Activated CD4-positive, alpha-beta T cell treated with anti-CD3 and anti-CD28 coated beads for 36 hours (primary cell): ENCODE results near the gene ZNF253. TPM values are rescaled to one million over a fixed set of nuclear protein-coding genes. Genes with fewer than 3 reads are reported as not detected.
"Not testable (repeated sequence)": the region's sequence is repeated elsewhere in the genome, so short reads cannot be mapped to it uniquely, and the experiment has no call there.

Experiments
- ATAC-seq: fragments of 200-7000 bp; cut with Tn5 transposase; one replicate; pipeline ENCODE4 v1.10.0; 2021; ENCODE audit warnings: mild to moderate bottlenecking, moderate library complexity
- CTCF ChIA-PET: fragments of 350-600 bp; sonication (Branson Sonifier 250); formaldehyde crosslinking; loops from one replicate; lab custom pipeline; 2021; ENCODE audit warnings: antibody characterized with exemption; lab: Charles Lee
- POLR2A ChIA-PET: fragments of 350-600 bp; sonication (Branson Sonifier 250); formaldehyde crosslinking; loops from one replicate; lab custom pipeline; 2021; ENCODE audit warnings: antibody characterized with exemption, inconsistent platforms; lab: Charles Lee
- DNase-seq: peaks from one replicate; pipeline ENCODE4 v3.0.0-alpha.2; 2020
- H3K27ac Mint-ChIP-seq: one replicate; pipeline ENCODE4 v1.8.0; 2021; ENCODE audit warnings: mixed read lengths
- H3K27me3 Mint-ChIP-seq: one replicate; pipeline ENCODE4 v1.8.0; 2021; ENCODE audit warnings: mixed read lengths
- H3K36me3 Mint-ChIP-seq: one replicate; pipeline ENCODE4 v1.8.0; 2021; ENCODE audit warnings: low read depth, mixed read lengths
- H3K4me1 Mint-ChIP-seq: one replicate; pipeline ENCODE4 v1.8.0; 2021; ENCODE audit warnings: mixed read lengths
- H3K4me3 Mint-ChIP-seq: one replicate; pipeline ENCODE4 v1.8.0; 2021; ENCODE audit warnings: mild to moderate bottlenecking, moderate library complexity, mixed read lengths
- H3K9me3 Mint-ChIP-seq: one replicate; pipeline ENCODE4 v1.8.0; 2021; ENCODE audit warnings: low read depth, mixed read lengths
- intact Hi-C, 2 experiments: fragments of 100-400 bp; cut with DNase I in 1 of 2; cut with micrococcal nuclease in 1 of 2; formaldehyde crosslinking; loops; one replicate each; pipeline versions ENCODE4 v1.14.2 to v1.15.1; 2022 to 2024; cut with DNase I, micrococcal nuclease
- total RNA-seq, 2 experiments: library from RNA; stranded (reverse); gene quantifications; one replicate each; pipeline ENCODE4 v1.2.3, GENCODE V29; 2021

The ZNF253 gene
- 10 to 100 TPM; 16.1 to 25.1 TPM for total RNA-seq

DNA sequence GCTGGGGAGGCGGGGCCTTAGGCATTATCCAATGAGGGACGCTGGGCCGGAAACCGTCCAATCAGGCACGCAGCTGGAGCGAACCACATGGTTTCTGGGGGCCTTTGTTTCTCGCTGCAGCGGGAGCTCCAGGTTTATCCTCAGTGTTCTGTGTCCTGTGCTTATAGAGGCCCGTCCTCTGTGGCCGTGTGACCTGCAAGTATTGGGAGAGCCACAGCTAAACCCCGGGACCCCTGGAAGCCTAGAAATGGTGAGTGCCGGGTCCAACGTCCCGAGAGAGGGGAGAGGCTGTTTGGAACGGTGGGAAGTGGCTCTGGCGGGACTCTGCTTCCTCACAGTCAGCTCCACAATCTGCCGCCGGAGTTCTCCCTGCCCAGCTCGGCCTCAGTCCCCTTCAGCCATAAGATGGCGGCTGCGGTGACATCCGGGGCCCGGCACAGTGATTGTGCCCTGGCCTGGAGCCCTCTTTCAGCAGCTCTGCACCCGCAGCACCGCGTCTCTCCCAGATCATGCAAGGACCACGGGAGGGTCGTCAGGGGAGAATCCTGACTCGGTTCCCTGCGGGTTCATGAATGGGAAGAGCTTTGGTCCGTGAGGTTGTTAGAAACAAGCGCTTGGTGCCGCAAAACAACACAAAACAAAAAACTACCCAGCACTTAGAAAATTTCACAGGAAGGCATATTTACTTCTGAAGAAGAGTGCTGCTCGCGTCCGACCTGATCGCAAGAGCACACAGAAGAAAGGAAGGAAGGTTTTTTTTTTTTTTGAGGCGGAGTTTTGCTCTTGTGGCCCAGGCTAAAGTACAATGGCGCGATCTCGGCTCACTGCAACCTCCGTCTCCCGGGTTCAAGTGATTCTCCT is at the start of gene ZNF253:
TSS of gene ZNF253 (plus strand) at position 133 of the 861 bp plus-strand sequence. CDS start at position 248, 115 bp downstream.
- Mint-ChIP-seq H3K27me3 (no peaks in the 10 kb centered on the region), H3K4me1 (peaks cover 22% of the 10 kb centered on the region), H3K4me3 (peak within 1 kb of the TSS; percentile 88), H3K36me3 (peaks cover 15% of the 10 kb centered on the region), H3K9me3 (peaks cover 1% of the 10 kb centered on the region), H3K27ac (peak within 1 kb of the TSS; percentile 98)
- CTCF ChIA-PET = interaction anchor here (0.5 to 1.7 kb wide), 8 partner anchors 11 to 186 kb away, joined by 3 to 8 read pairs (median 3); partner anchors contain the start of genes ZNF14 and ZNF506
- intact Hi-C loops = loop anchor here (1.0 to 10.0 kb wide), 17 partner anchors 35 to 1159 kb away; partner anchors contain the start of genes ATP13A1 (in 2 of the 2), ZNF14 (in 2 of the 2), ZNF506 (in 2 of the 2) and ZNF101 (in 1 of the 2)
- DNase-seq = peak; percentile 98
- peak; percentile 93 for ATAC-seq
- POLR2A ChIA-PET = interaction anchor here (0.6 to 2.1 kb wide), 14 partner anchors 9 to 911 kb away, joined by 3 to 21 read pairs (median 4); partner anchors contain the start of genes ATP13A1, ZNF101, ZNF506 and ZNF66

DNA sequence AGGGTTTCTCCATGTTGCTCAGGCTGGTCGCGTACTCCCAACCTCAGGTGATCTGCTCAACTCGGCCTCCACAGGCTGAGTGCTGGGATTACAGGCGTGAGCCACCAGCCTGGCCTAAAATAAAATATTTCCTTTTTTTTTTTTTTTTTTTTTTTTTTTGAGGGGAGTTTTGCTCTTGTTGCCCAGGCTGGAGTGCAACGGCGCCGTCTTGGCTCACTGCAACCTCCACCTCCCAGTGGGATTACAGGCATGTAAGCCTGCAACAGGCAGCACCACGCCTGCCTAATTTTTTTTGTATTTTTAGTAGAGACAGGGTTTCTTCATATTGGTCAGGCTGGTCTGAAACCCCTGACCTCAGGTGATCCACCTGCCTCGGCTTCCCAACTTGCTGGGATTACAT is 49.0 kb upstream of the ZNF253 start:
- ChIA-PET POLR2A (interaction anchor here (1.0 to 1.9 kb wide), 5 partner anchors 39 to 153 kb away, joined by 3 to 8 read pairs (median 6); partner anchors contain the start of genes ZNF253 and ZNF93), CTCF (interaction anchor here (0.6 to 1.1 kb wide), 4 partner anchors 20 to 442 kb away, joined by 3 to 4 read pairs (median 3); no protein-coding TSS in a partner anchor)
- H3K9me3 Mint-ChIP-seq = peaks cover 19% of the 10 kb centered on the region
- ATAC-seq (no peak), DNase-seq (no peak)
- no peaks in the 10 kb centered on the region for H3K27me3 Mint-ChIP-seq
- peaks cover 85% of the 10 kb centered on the region for H3K36me3 Mint-ChIP-seq
- H3K4me3 Mint-ChIP-seq = peak overlapping the region; percentile 67
- H3K4me1 Mint-ChIP-seq = peaks cover 72% of the 10 kb centered on the region
- H3K27ac Mint-ChIP-seq = peak overlapping the region; percentile 97
- intact Hi-C loops = loop anchor here (1.0 to 5.0 kb wide), 8 partner anchors 40 to 1751 kb away; partner anchors contain the start of gene ZNF101 (in 2 of the 2)

DNA sequence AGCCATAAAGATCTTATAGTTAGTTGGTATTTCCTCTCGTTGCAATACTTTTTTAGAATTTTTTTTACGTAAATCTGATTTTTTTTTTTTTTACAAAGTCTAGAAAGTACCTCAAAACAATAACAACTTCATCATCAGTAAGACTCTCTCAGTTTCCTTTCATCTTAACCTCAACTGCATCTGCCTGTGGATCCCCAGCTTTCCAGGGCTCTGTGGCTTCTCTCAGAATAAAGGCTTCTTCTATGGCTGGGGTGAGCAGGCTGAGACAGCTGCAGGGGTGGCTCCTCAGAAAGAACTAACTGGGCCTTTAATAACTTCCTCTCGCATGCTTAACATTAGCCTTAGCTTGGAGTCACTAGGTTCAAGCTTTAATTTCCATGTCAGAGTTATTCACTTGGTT is 48.3 kb upstream of the ZNF253 start:
- ChIA-PET CTCF (interaction anchor here (0.9 to 1.1 kb wide), 2 partner anchors 21 to 41 kb away, joined by 3 read pairs; no protein-coding TSS in a partner anchor), POLR2A (interaction anchor here (0.6 to 1.9 kb wide), 7 partner anchors 39 to 153 kb away, joined by 3 to 8 read pairs (median 4); partner anchors contain the start of genes ZNF253 and ZNF93)
- DNase-seq (peak; percentile 84), ATAC-seq (peak; percentile 64)
- H3K27ac Mint-ChIP-seq = peak overlapping the region; percentile 97
- intact Hi-C loops = loop anchor here (1.0 to 5.0 kb wide), 8 partner anchors 41 to 1750 kb away; partner anchors contain the start of gene ZNF101 (in 2 of the 2)
- peak overlapping the region; percentile 67 for H3K4me3 Mint-ChIP-seq
- H3K27me3 Mint-ChIP-seq = no peaks in the 10 kb centered on the region
- peaks cover 78% of the 10 kb centered on the region for H3K36me3 Mint-ChIP-seq
- H3K9me3 Mint-ChIP-seq = peaks cover 19% of the 10 kb centered on the region
- H3K4me1 Mint-ChIP-seq = peaks cover 68% of the 10 kb centered on the region

DNA sequence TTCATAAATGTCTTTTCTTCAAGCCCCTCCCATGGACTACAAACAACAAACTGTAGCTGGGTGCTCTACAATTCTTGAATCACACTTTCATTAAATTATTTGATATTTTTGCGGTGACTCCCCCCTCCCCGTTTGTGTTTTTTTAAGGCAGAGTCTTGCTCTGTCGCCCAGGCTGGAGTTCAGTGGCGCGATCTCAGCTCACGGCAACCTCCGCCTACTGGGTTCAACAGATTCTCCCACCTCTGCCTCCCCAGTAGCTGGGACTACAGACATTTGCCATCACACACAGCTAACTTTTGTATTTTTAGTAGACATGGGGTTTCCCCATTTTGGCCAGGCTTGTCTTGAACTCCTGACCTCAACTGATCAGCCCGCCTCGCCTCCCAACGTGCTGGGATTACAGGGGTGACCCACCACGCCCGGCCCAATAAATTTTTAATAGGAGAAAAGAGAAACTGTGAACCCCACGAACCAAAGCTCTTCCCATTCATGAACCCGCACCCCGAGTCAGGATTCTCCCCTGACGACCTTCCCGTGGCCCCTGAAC is 44.8 kb upstream of the ZNF253 start:
- peaks cover 11% of the 10 kb centered on the region for H3K9me3 Mint-ChIP-seq
- DNase-seq (peak; percentile 41), ATAC-seq (no peak)
- H3K4me3 Mint-ChIP-seq = peak overlapping the region; percentile 96
- peak overlapping the region; percentile 99 for H3K27ac Mint-ChIP-seq
- peaks cover 48% of the 10 kb centered on the region for H3K4me1 Mint-ChIP-seq
- ChIA-PET CTCF (interaction anchor here (0.5 to 2.4 kb wide), 5 partner anchors 10 to 153 kb away, joined by 3 to 11 read pairs (median 8); partner anchors contain the start of gene ZNF253), POLR2A (interaction anchor here (0.9 to 2.4 kb wide), 12 partner anchors 38 to 159 kb away, joined by 3 to 27 read pairs (median 5); partner anchors contain the start of genes ZNF101, ZNF14, ZNF253 and ZNF93)
- intact Hi-C loops = loop anchor here (1.0 to 2.0 kb wide), 7 partner anchors 45 to 157 kb away; partner anchors contain the start of genes ZNF101 (in 1 of the 2), ZNF14 (in 1 of the 2) and ZNF93 (in 1 of the 2)
- H3K27me3 Mint-ChIP-seq = no peaks in the 10 kb centered on the region
- H3K36me3 Mint-ChIP-seq = peaks cover 54% of the 10 kb centered on the region

DNA sequence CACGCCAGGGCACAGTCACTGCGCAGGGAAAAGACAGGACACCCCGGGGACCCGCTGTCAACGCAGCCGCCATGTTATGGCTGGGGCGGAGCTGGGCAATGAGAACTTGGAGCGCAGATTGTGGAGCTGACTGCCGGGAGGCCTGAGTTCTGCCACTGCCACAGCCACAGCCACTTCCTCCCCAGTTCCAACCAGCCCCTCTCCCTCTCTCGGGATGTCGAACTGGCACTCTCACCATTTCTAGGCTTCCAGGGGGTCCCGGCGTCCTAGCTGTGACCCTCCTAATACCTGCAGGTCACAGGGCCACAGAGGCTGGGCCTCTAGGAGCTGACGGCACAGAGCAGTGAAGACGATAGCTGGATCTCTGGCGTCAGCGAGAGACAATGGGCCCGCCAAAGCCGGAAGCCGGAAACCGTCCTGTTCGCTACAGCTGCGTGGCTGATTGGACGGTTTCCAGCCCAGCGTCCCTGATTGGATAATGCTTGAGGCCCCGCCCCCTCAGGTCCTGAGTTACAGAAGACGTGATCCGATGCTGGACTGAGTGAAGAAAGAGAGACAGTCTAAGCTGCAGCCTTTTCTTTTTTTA is 44.2 kb upstream of the ZNF253 start, which contains the start of gene ZNF506:
TSS of gene ZNF506 (minus strand) at position 385 of the 586 bp plus-strand sequence. CDS start at position 238, 147 bp downstream.
- H3K4me3 Mint-ChIP-seq = peak within 1 kb of the TSS; percentile 96
- intact Hi-C loops = loop anchor here (1.0 to 2.0 kb wide), 7 partner anchors 45 to 157 kb away; partner anchors contain the start of genes ZNF101 (in 1 of the 2), ZNF14 (in 1 of the 2) and ZNF93 (in 1 of the 2)
- peaks cover 48% of the 10 kb centered on the region for H3K36me3 Mint-ChIP-seq
- ChIA-PET CTCF (interaction anchor here (0.5 to 2.4 kb wide), 8 partner anchors 10 to 154 kb away, joined by 3 to 11 read pairs (median 4); partner anchors contain the start of gene ZNF253), POLR2A (interaction anchor here (0.6 to 2.4 kb wide), 22 partner anchors 9 to 1199 kb away, joined by 3 to 27 read pairs (median 4); partner anchors contain the start of genes ZNF101, ZNF14, ZNF253 and ZNF430)
- DNase-seq (peak; percentile 99), ATAC-seq (peak; percentile 88)
- peaks cover 15% of the 10 kb centered on the region for H3K9me3 Mint-ChIP-seq
- peaks cover 43% of the 10 kb centered on the region for H3K4me1 Mint-ChIP-seq
- H3K27me3 Mint-ChIP-seq = no peaks in the 10 kb centered on the region
- peak within 1 kb of the TSS; percentile 99 for H3K27ac Mint-ChIP-seq

DNA sequence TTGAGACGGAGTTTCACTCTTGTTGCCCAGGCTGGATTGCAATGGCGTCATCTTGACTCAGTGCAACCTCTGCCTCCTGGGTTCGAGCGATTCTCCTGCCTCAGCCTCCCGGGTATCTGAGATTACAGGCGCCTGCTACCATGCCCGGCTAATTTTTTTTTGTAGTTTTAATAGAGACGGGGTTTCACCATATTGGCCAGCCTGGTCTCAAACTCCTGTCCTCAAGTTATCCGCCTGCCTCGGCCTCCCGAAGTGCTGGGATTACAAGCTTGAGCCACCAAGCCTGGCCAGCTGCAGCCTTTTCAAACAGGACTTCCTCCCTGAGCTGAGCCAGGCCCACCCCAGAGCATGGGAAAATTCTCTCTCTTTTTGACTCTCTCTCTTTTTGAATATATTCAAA is 43.7 kb upstream of the ZNF253 start:
- not testable (repeated sequence) for ATAC-seq, H3K27me3 Mint-ChIP-seq
- intact Hi-C loops = loop anchor here (1.0 to 2.0 kb wide), 7 partner anchors 44 to 158 kb away; partner anchors contain the start of genes ZNF14 (in 2 of the 2), ZNF101 (in 1 of the 2) and ZNF93 (in 1 of the 2)
- Mint-ChIP-seq H3K4me3 (peak overlapping the region; percentile 96), H3K9me3 (peaks cover 18% of the 10 kb centered on the region), H3K36me3 (peaks cover 49% of the 10 kb centered on the region), H3K27ac (peak overlapping the region; percentile 99), H3K4me1 (peaks cover 39% of the 10 kb centered on the region)
- ChIA-PET CTCF (interaction anchor here (0.6 to 2.4 kb wide), 6 partner anchors 11 to 46 kb away, joined by 3 to 11 read pairs (median 6); partner anchors contain the start of gene ZNF253), POLR2A (interaction anchor here (0.6 to 2.4 kb wide), 19 partner anchors 9 to 1198 kb away, joined by 3 to 27 read pairs (median 4); partner anchors contain the start of genes ZNF14, ZNF253, ZNF430 and ZNF486)
- DNase-seq = peak; percentile 36

DNA sequence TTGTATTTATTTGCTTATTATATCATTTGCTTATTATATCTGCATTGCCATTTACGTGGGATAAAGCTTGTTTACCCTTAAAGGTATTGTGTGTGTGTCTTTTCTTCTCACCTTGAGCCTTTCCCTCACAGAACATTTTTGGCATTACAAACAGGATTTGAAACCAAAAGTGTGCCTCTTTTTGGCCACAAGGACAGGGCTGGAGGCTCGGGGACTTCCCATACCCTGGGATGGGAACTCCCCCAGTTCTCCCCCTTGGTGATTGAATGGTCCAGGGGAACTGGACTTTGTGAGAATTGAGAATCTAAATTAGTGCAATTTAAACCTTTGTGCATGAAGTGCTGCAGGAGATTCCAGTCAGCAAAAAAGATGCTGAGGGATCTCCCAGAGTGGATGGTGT is 41.8 kb upstream of the ZNF253 start:
- Mint-ChIP-seq H3K27ac (no peak overlapping the region), H3K36me3 (peaks cover 43% of the 10 kb centered on the region), H3K27me3 (no peaks in the 10 kb centered on the region), H3K9me3 (peaks cover 29% of the 10 kb centered on the region), H3K4me1 (peaks cover 24% of the 10 kb centered on the region), H3K4me3 (no peak overlapping the region)
- intact Hi-C loops = no loop called here
- ChIA-PET CTCF (interaction anchor here (0.9 kb wide), 1 partner anchor 36 kb away, joined by 3 read pairs; no protein-coding TSS in a partner anchor), POLR2A (interaction anchor here (0.6 kb wide), 1 partner anchor 174 kb away, joined by 3 read pairs; no protein-coding TSS in a partner anchor)
- ATAC-seq (no peak), DNase-seq (peak; percentile 20)

DNA sequence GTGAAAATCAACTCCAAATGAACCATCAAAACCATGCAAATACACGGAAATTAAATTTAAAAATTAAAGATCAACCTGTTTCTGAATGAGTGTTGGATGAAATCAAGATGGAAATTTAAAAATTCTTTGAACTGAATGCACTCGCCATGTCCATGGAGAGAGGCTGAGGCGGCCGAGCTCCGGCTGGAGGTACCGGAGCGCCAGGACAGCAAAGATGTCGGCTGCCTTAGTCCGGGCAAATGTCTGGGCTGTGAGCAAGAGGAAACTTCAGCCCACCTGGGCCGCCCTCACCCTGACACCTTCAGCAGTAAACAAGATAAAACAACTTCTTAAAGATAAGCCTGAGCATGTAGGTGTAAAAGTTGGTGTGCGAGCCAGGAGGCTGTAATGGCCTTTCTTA is 38.8 kb upstream of the ZNF253 start:
- POLR2A ChIA-PET = no interaction called here

DNA sequence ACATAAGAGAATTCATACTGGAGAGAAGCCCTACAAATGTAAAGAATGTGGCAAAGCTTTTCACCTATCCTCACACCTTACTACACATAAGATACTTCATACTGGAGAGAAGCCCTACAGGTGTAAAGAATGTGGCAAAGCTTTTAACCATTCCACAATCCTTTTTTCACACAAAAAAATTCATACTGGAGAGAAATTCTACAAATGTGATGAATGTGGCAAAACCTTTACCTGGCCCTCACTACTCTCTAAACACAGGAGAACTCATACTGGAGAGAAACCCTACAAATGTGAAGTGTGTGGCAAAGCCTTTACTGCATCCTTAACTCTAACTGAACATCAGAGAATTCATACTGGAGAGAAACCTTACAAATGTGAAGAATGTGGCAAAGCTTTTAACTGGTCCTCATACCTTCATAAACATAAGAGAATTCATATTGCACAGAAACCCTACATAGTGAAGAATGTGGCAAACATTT is 30.1 kb upstream of the ZNF253 start:
- Mint-ChIP-seq H3K27ac (no peak overlapping the region), H3K36me3 (peaks cover 36% of the 10 kb centered on the region), H3K4me3 (no peak overlapping the region), H3K9me3 (peaks cover 35% of the 10 kb centered on the region), H3K4me1 (no peaks in the 10 kb centered on the region), H3K27me3 (no peaks in the 10 kb centered on the region)
- intact Hi-C loops = loop anchor here in 1 of 2 experiments (5.0 kb wide), 2 partner anchors 97 to 123 kb away; no protein-coding TSS in a partner anchor
- ATAC-seq = no peak
- no peak for DNase-seq
- ChIA-PET POLR2A (no interaction called here), CTCF (interaction anchor here (1.0 kb wide), 1 partner anchor 25 kb away, joined by 3 read pairs; no protein-coding TSS in a partner anchor)

More for the DNA sequence above, 38.8 kb upstream of the ZNF253 start:
- Mint-ChIP-seq H3K4me3 (no peak overlapping the region), H3K27me3 (no peaks in the 10 kb centered on the region), H3K9me3 (peaks cover 47% of the 10 kb centered on the region), H3K27ac (no peak overlapping the region), H3K4me1 (peaks cover 7% of the 10 kb centered on the region), H3K36me3 (peaks cover 33% of the 10 kb centered on the region)
- no peak for ATAC-seq
- CTCF ChIA-PET = interaction anchor here (0.9 kb wide), 1 partner anchor 15 kb away, joined by 5 read pairs; no protein-coding TSS in a partner anchor
- intact Hi-C loops = no loop called here
- DNase-seq = no peak
